ENCODE data around the gene PLEKHG7. TPM values are rescaled to one million over a fixed set of nuclear protein-coding genes. Genes with fewer than 3 reads are reported as not detected.

Gene PLEKHG7
- total and polyA plus RNA-seq, 2 donors: 0.13 to 0.37 TPM

Other genes with a start within 250 kb of the PLEKHG7 start
- 53.7 TPM for gene EEA1, start 226.3 kb downstream of the PLEKHG7 start, total RNA-seq
- gene EEA1, start 226.3 kb downstream of the PLEKHG7 start, polyA plus RNA-seq: 8.2 TPM